ENCODE measurements around the gene DIP2C. TPM values are rescaled to one million over a fixed set of nuclear protein-coding genes. Genes with fewer than 3 reads are reported as not detected.

DIP2C gene
- polyA plus RNA-seq, 1 of the 3 experiments (the other 2 are of a cell fraction): 8.7 TPM

GRCh38 chr10:729213-729612 lies 39.7 kb upstream of the DIP2C start:
- Histone ChIP-seq H3K9me3 (no peaks in the 10 kb centered on the region), H3K36me3 (replicated peaks in 1 of 2; ENCODE audit: control insufficient read depth in 1 of 2, insufficient read depth in 2 of 2, low read length in 1 of 2) (no peaks in the 10 kb centered on the region), H3K4me1 (ENCODE audit: control insufficient read depth in 1 of 2, insufficient read depth in 2 of 2, low read depth in 1 of 2, low read length in 1 of 2) (no peaks in the 10 kb centered on the region; a peak in 1 of 4 replicates), H3K79me2 (ENCODE audit: insufficient read depth) (no peaks in the 10 kb centered on the region), H3F3A (replicated peaks; ENCODE audit: insufficient read depth) (no peaks in the 10 kb centered on the region), H3K9me2 (no peaks in the 10 kb centered on the region), H3K27ac (ENCODE audit: low read depth in 2 of 2, low read length in 1 of 2) (no peak overlapping the region), H3K4me2 (no peak overlapping the region), H2AFZ (ENCODE audit: low read depth) (no peak overlapping the region), H3K27me3 (ENCODE audit: insufficient read depth) (peaks cover 4% of the 10 kb centered on the region; the same call in 1 of the 2 replicates), H4K20me1 (ENCODE audit: insufficient read depth) (no peaks in the 10 kb centered on the region), H3K4me3 (ENCODE audit: low read depth in 2 of 2, low read length in 1 of 2) (no peak overlapping the region), H3K9ac (no peak overlapping the region)
- ChIA-PET CTCF (interaction anchor here (1.0 kb wide), 1 partner anchor 218 kb away, joined by 3 read pairs; no protein-coding TSS in a partner anchor), POLR2A (no interaction called here)
- 55% methylated on average over 8 of the region's 8 CpGs for WGBS (ENCODE audit: low lambda C conversion rate)
- DNase-seq: no peak
- TF ChIP-seq REST (IDR thresholded peaks at IDR 0.05; ENCODE audit: low read depth, low read length) (no peak), EZH2phosphoT487 (IDR thresholded peaks at IDR 0.05; ENCODE audit: borderline replicate concordance, low read depth) (no peak), FOXM1 (IDR thresholded peaks at IDR 0.05; ENCODE audit: low read depth) (no peak), SIN3A (IDR thresholded peaks at IDR 0.05; ENCODE audit: borderline replicate concordance, low read depth, low read length) (no peak), PBX3 (IDR thresholded peaks at IDR 0.05) (no peak), TCF12 (IDR thresholded peaks at IDR 0.05) (no peak), POLR2AphosphoS5 (IDR thresholded peaks at IDR 0.05; ENCODE audit: low read depth, low read length) (no peak), SMC3 (IDR thresholded peaks at IDR 0.05; ENCODE audit: low read depth, low read length) (no peak), EP300 (IDR thresholded peaks at IDR 0.05; ENCODE audit: borderline replicate concordance in 1 of 2, low read depth in 1 of 2, low read length in 1 of 2) (no peak), TAF1 (IDR thresholded peaks at IDR 0.05; ENCODE audit: borderline replicate concordance, low read depth, low read length) (no peak), YY1 (IDR thresholded peaks at IDR 0.05; ENCODE audit: low read depth) (no peak), ELF1 (IDR thresholded peaks at IDR 0.05) (no peak), TEAD4 (IDR thresholded peaks at IDR 0.05; ENCODE audit: borderline replicate concordance, insufficient read depth) (no peak), CHD2 (IDR thresholded peaks at IDR 0.05; ENCODE audit: low read length, partially characterized antibody) (no peak), MXI1 (IDR thresholded peaks at IDR 0.05; ENCODE audit: low read depth, low read length) (no peak)
- TF ChIP-seq, protein P1, sequence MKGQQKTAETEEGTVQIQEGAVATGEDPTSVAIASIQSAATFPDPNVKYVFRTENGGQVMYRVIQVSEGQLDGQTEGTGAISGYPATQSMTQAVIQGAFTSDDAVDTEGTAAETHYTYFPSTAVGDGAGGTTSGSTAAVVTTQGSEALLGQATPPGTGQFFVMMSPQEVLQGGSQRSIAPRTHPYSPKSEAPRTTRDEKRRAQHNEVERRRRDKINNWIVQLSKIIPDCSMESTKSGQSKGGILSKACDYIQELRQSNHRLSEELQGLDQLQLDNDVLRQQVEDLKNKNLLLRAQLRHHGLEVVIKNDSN (IDR thresholded peaks at IDR 0.05; ENCODE audit: borderline replicate concordance, low read depth): no peak
- TF ChIP-seq, protein P2, sequence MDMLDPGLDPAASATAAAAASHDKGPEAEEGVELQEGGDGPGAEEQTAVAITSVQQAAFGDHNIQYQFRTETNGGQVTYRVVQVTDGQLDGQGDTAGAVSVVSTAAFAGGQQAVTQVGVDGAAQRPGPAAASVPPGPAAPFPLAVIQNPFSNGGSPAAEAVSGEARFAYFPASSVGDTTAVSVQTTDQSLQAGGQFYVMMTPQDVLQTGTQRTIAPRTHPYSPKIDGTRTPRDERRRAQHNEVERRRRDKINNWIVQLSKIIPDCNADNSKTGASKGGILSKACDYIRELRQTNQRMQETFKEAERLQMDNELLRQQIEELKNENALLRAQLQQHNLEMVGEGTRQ (IDR thresholded peaks at IDR 0.05; ENCODE audit: borderline replicate concordance, low read depth, low read length): no peak
